Glutamatergic neuron (in vitro differentiated cells): Measurements from ENCODE around the gene PRDM16. TPM values are rescaled to one million over a fixed set of nuclear protein-coding genes. Genes with fewer than 3 reads are reported as not detected.

ENCODE experiments used
- DNase-seq: peaks from one replicate; pipeline ENCODE4 v3.0.0; 2022
- H3K27ac Mint-ChIP-seq: one replicate; pipeline ENCODE4 v1.8.0; 2020; ENCODE audit warnings: mild to moderate bottlenecking, mixed read lengths, inconsistent platforms; ENCODE audit not compliant: unreplicated experiment
- H3K27me3 Mint-ChIP-seq: one replicate; pipeline ENCODE4 v1.8.0; 2020; ENCODE audit warnings: mild to moderate bottlenecking, moderate library complexity, mixed read lengths, inconsistent platforms; ENCODE audit not compliant: unreplicated experiment
- H3K36me3 Mint-ChIP-seq: one replicate; pipeline ENCODE4 v1.8.0; 2020; ENCODE audit warnings: mild to moderate bottlenecking, mixed read lengths, inconsistent platforms; ENCODE audit not compliant: unreplicated experiment
- H3K4me1 Mint-ChIP-seq: one replicate; pipeline ENCODE4 v1.8.0; 2020; ENCODE audit warnings: mild to moderate bottlenecking, low read depth, mixed read lengths, inconsistent platforms; ENCODE audit not compliant: unreplicated experiment
- H3K4me3 Mint-ChIP-seq: one replicate; pipeline ENCODE4 v1.8.0; 2020; ENCODE audit warnings: mild to moderate bottlenecking, mixed read lengths, inconsistent platforms; ENCODE audit not compliant: unreplicated experiment
- H3K9me3 Mint-ChIP-seq: one replicate; pipeline ENCODE4 v1.8.0; 2020; ENCODE audit warnings: mild to moderate bottlenecking, moderate library complexity, mixed read lengths, inconsistent platforms; ENCODE audit not compliant: unreplicated experiment
- CTCF ChIP-seq: fragments of 200-600 bp; sonication (generic); IDR thresholded peaks from one replicate; pipeline ENCODE4 v1.5.0; 2021; ENCODE audit not compliant: partially characterized antibody, unreplicated experiment
- total RNA-seq: library from RNA; stranded (reverse); fragmentation: NEBNext Ultra II Directional; extraction: Animal tissue kit (Norgen Biotek cat#: 25700); gene quantifications from one replicate; pipeline ENCODE4 v1.2.1, GENCODE V29; 2021; ENCODE audit not compliant: unreplicated experiment

PRDM16 gene
- total RNA-seq, 1 donor from 2014 or later: 0.07 TPM

GRCh38 chr1:3340548-3341235 is 271.7 kb downstream of the PRDM16 start:
- Mint-ChIP-seq H3K4me3 (no peak overlapping the region), H3K27ac (no peak overlapping the region), H3K4me1 (no peaks in the 10 kb centered on the region), H3K36me3 (peaks cover 11% of the 10 kb centered on the region), H3K27me3 (peaks cover 8% of the 10 kb centered on the region), H3K9me3 (peaks cover 5% of the 10 kb centered on the region)
- DNase-seq: no peak
- no peak for TF ChIP-seq CTCF

GRCh38 chr1:3341236-3341994 is 272.4 kb downstream of the PRDM16 start:
- DNase-seq: no peak
- Mint-ChIP-seq H3K4me3 (no peak overlapping the region), H3K36me3 (peaks cover 11% of the 10 kb centered on the region), H3K4me1 (no peaks in the 10 kb centered on the region), H3K9me3 (peaks cover 5% of the 10 kb centered on the region), H3K27ac (no peak overlapping the region), H3K27me3 (peaks cover 8% of the 10 kb centered on the region)
- TF ChIP-seq CTCF: no peak

GRCh38 chr1:3342960-3343359 is 274.0 kb downstream of the PRDM16 start:
- peaks cover 5% of the 10 kb centered on the region for H3K9me3 Mint-ChIP-seq
- TF ChIP-seq CTCF: no peak
- peaks cover 5% of the 10 kb centered on the region for H3K27me3 Mint-ChIP-seq
- H3K4me1 Mint-ChIP-seq: no peaks in the 10 kb centered on the region
- no peak overlapping the region for H3K27ac Mint-ChIP-seq
- no peak for DNase-seq
- H3K36me3 Mint-ChIP-seq: peaks cover 11% of the 10 kb centered on the region
- H3K4me3 Mint-ChIP-seq: no peak overlapping the region

- Mint-ChIP-seq H3K36me3 (peaks cover 11% of the 10 kb centered on the region), H3K27ac (no peak overlapping the region), H3K4me3 (no peak overlapping the region), H3K27me3 (peaks cover 5% of the 10 kb centered on the region), H3K4me1 (no peaks in the 10 kb centered on the region), H3K9me3 (peaks cover 5% of the 10 kb centered on the region)
- no peak for TF ChIP-seq CTCF
- no peak for DNase-seq
Observed at GRCh38 chr1:3344395-3344794, 275.4 kb downstream of the PRDM16 start.

GRCh38 chr1:3345792-3346191 is 276.8 kb downstream of the PRDM16 start:
- H3K9me3 Mint-ChIP-seq: peaks cover 5% of the 10 kb centered on the region
- H3K27ac Mint-ChIP-seq: no peak overlapping the region
- H3K27me3 Mint-ChIP-seq: peaks cover 5% of the 10 kb centered on the region
- H3K36me3 Mint-ChIP-seq: peaks cover 11% of the 10 kb centered on the region
- TF ChIP-seq CTCF: no peak
- H3K4me1 Mint-ChIP-seq: no peaks in the 10 kb centered on the region
- DNase-seq: no peak
- H3K4me3 Mint-ChIP-seq: no peak overlapping the region
